ENCODE measurements around the gene ZHX3.

The ZHX3 gene

DNA sequence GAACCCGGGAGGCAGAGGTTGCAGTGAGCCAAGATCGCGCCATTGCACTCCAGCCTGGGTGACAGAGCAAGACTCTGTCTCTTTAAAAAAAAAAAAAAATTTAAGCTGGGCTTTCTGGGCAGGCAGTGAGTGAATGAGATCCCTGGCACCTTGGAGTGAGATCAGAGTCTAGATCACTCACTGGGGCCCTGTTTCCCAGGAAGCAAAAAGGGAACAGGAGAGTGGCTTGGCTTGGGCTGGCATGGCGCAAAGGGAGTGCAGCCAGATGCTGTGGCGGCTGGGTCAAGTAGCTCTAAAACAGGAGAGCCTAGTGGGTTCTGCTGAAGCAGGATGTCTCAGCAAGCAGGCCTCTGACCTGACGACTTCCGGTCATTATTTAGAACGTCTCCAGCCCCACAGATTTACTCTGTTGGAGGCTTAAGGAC is 169.8 kb downstream of the ZHX3 start:
- no peak for DNase-seq
- H3K27me3 ChIP-seq (replicated peaks), result no peaks in the 10 kb centered on the region

GRCh38 chr20:41145821-41146620 is 171.5 kb downstream of the ZHX3 start:
- DNase-seq, result no peak
- no peak for TF ChIP-seq CTCF (IDR thresholded peaks at IDR 0.05; ENCODE audit: low read depth, low read length, missing control alignments)
- Histone ChIP-seq H3K27me3 (replicated peaks) (no peaks in the 10 kb centered on the region), H3K36me3 (replicated peaks) (no peaks in the 10 kb centered on the region), H3K27ac (no peak overlapping the region), H3K4me3 (ENCODE audit: low read depth, low read length) (no peak overlapping the region)
- in situ Hi-C loops (cut with HindIII; ENCODE audit: low pct_ligation_motif_present, low sequenced_read_pairs), result no loop called here

More for the DNA sequence above, 169.8 kb downstream of the ZHX3 start:
- no peak for TF ChIP-seq CTCF (IDR thresholded peaks at IDR 0.05; ENCODE audit: low read depth, low read length, missing control alignments)
- no peak overlapping the region for H3K4me3 ChIP-seq (ENCODE audit: low read depth, low read length)
- H3K36me3 ChIP-seq (replicated peaks), result no peaks in the 10 kb centered on the region
- in situ Hi-C loops (cut with HindIII; ENCODE audit: low pct_ligation_motif_present, low sequenced_read_pairs), result no loop called here
- H3K27ac ChIP-seq, result no peak overlapping the region

DNA sequence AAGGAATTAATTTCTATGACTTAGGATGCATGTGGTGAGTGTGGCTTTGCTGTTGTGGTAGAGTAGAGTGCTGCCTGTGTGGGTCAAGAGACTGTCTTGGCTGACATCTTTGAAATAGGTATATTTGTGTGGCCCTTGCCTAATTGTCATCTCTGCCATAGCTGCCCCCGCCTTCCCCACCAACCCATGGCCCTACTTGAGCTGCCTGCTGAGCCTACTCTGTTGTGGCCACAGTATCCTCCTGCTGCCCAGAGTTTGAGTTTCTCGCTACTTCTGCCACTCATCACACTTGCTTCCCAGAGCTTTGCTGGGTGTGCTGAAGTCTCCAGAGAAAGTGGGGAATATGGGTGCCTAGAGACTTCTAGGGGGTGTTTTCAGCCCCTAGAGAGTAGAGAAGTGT is 172.2 kb downstream of the ZHX3 start:
- H3K36me3 ChIP-seq (replicated peaks), result no peaks in the 10 kb centered on the region
- H3K27me3 ChIP-seq (replicated peaks), result no peaks in the 10 kb centered on the region
- DNase-seq, result no peak
- no peak overlapping the region for H3K4me3 ChIP-seq (ENCODE audit: low read depth, low read length)
- TF ChIP-seq CTCF (IDR thresholded peaks at IDR 0.05; ENCODE audit: low read depth, low read length, missing control alignments), result no peak
- in situ Hi-C loops (cut with HindIII; ENCODE audit: low pct_ligation_motif_present, low sequenced_read_pairs), result no loop called here
- no peak overlapping the region for H3K27ac ChIP-seq

- no peak overlapping the region for H3K4me3 ChIP-seq (ENCODE audit: low read depth, low read length)
- no peak for TF ChIP-seq CTCF (IDR thresholded peaks at IDR 0.05; ENCODE audit: low read depth, low read length, missing control alignments)
- no peaks in the 10 kb centered on the region for H3K27me3 ChIP-seq (replicated peaks)
- H3K36me3 ChIP-seq (replicated peaks), result no peaks in the 10 kb centered on the region
- in situ Hi-C loops (cut with HindIII; ENCODE audit: low pct_ligation_motif_present, low sequenced_read_pairs), result no loop called here
- no peak overlapping the region for H3K27ac ChIP-seq
- no peak for DNase-seq
Observed at GRCh38 chr20:41143354-41143753, 174.2 kb downstream of the ZHX3 start.

GRCh38 chr20:41142919-41143318 is 174.6 kb downstream of the ZHX3 start:
- in situ Hi-C loops (cut with HindIII; ENCODE audit: low pct_ligation_motif_present, low sequenced_read_pairs), result no loop called here
- Histone ChIP-seq H3K36me3 (replicated peaks) (no peaks in the 10 kb centered on the region), H3K4me3 (ENCODE audit: low read depth, low read length) (no peak overlapping the region), H3K27me3 (replicated peaks) (no peaks in the 10 kb centered on the region), H3K27ac (no peak overlapping the region)
- DNase-seq, result no peak
- TF ChIP-seq CTCF (IDR thresholded peaks at IDR 0.05; ENCODE audit: low read depth, low read length, missing control alignments), result no peak

DNA sequence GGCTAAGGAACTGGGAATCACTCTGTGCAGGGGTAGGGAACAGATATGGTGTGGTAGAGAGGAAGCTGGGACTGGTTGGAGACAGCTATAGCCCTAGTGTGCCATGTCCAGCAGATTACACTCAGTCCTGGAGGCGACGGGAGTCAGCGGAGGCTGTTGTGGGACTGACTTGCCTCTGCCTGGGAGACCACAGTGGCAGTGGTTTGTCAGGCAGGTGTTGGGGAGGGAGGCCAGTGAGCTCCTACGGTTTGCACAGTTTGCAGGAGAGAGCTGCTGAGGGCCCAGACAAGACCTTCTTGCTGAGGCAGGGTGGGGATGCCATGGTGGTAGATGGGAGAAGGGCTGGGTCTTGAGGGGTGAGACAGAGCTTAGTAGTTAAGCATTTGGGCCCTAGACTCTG is 175.3 kb downstream of the ZHX3 start:
- in situ Hi-C loops (cut with HindIII; ENCODE audit: low pct_ligation_motif_present, low sequenced_read_pairs), result no loop called here
- Histone ChIP-seq H3K36me3 (replicated peaks) (no peaks in the 10 kb centered on the region), H3K27me3 (replicated peaks) (no peaks in the 10 kb centered on the region), H3K27ac (no peak overlapping the region), H3K4me3 (ENCODE audit: low read depth, low read length) (no peak overlapping the region)
- no peak for TF ChIP-seq CTCF (IDR thresholded peaks at IDR 0.05; ENCODE audit: low read depth, low read length, missing control alignments)
- no peak for DNase-seq

Measured in brain microvascular endothelial cell (primary cell).